Lower leg skin (tissue), 4 donors: ENCODE measurements around the gene TSPAN1. TPM values are rescaled to one million over a fixed set of nuclear protein-coding genes. Genes with fewer than 3 reads are reported as not detected.

Experiments
- DNase-seq, 2 donors: peaks; one replicate each; pipeline ENCODE4 v3.0.0-alpha.2; 2019; ENCODE audit warnings: low spot score in 2 of 2
- H3K4me3 ChIP-seq: fragments of 200-600 bp; sonication (generic); 2 replicates; pipeline ENCODE4 v1.5.1; 2017; ENCODE audit warnings: mild to moderate bottlenecking, low read depth; ENCODE audit not compliant: poor library complexity, severe bottlenecking
- CTCF ChIP-seq, 3 donors: fragments of 450-650 bp; IDR thresholded peaks; one replicate each; pipeline ENCODE4 v1.5.1; 2016; ENCODE audit warnings: antibody characterized with exemption in 3 of 3, mild to moderate bottlenecking in 3 of 3, moderate library complexity in 2 of 3
- POLR2A ChIP-seq, 2 donors: fragments of 450-650 bp; IDR thresholded peaks; one replicate each; pipeline ENCODE4 v1.6.1; 2016 to 2017; ENCODE audit warnings: antibody characterized with exemption in 2 of 2, mild to moderate bottlenecking in 1 of 2, moderate library complexity in 1 of 2
- WGBS, 2 donors: methylation state at CpG; one replicate each; pipeline ENCODE4 v1.1.5; 2018; 5-methylcytosine and 5-hydroxymethylcytosine counted together
- intact Hi-C: fragments of 100-400 bp; cut with DNase I; formaldehyde crosslinking; loops from one replicate; pipeline ENCODE4 v1.15.0; 2023; ENCODE audit warnings: low total_unique reads
- total RNA-seq, 4 donors: library from RNA; depleted of rRNA; stranded (reverse); fragments of >200 nt; gene quantifications; one replicate each; pipeline ENCODE4 v1.1.0, GENCODE V29; 2016

TSPAN1 gene
- total RNA-seq, 4 donors from 2014 or later = 2.9 to 10.9 (median 5.9) TPM

GRCh38 chr1:46153732-46154131, 21.2 kb upstream of the TSPAN1 start:
- no peak overlapping the region for H3K4me3 ChIP-seq
- no peak for TF ChIP-seq POLR2A (IDR thresholded peaks at IDR 0.05)
- no peak for TF ChIP-seq CTCF (IDR thresholded peaks at IDR 0.05)
- intact Hi-C loops = no loop called here
- 96 to 100% methylated on average over 1 of the region's 1 CpG for WGBS, 2 donors
- DNase-seq = no peak

- TF ChIP-seq POLR2A (IDR thresholded peaks at IDR 0.05) (no peak), CTCF (IDR thresholded peaks at IDR 0.05) (no peak)
- WGBS, 2 donors = 92% methylated on average over 1 of the region's 1 CpG
- no peak for DNase-seq
- H3K4me3 ChIP-seq = no peak overlapping the region
- intact Hi-C loops = no loop called here
Measured at GRCh38 chr1:46157916-46158311, 17.0 kb upstream of the TSPAN1 start.

- WGBS, 2 donors = 89 to 95% methylated on average over 13 of the region's 13 CpGs
- H3K4me3 ChIP-seq = no peak overlapping the region
- DNase-seq = no peak
- no peak for TF ChIP-seq CTCF (IDR thresholded peaks at IDR 0.05)
- no peak for TF ChIP-seq POLR2A (IDR thresholded peaks at IDR 0.05)
- intact Hi-C loops = no loop called here
Measured at GRCh38 chr1:46158312-46159281, 16.3 kb upstream of the TSPAN1 start.

GRCh38 chr1:46159516-46159915, 15.4 kb upstream of the TSPAN1 start:
- WGBS, 2 donors = 65 to 77% methylated on average over 3 of the region's 3 CpGs
- intact Hi-C loops = no loop called here
- TF ChIP-seq POLR2A (IDR thresholded peaks at IDR 0.05) (no peak), CTCF (IDR thresholded peaks at IDR 0.05) (no peak)
- DNase-seq = no peak
- H3K4me3 ChIP-seq = no peak overlapping the region

GRCh38 chr1:46160212-46160611, 14.7 kb upstream of the TSPAN1 start:
- 88 to 91% methylated on average over 1 of the region's 1 CpG for WGBS, 2 donors
- DNase-seq = no peak
- intact Hi-C loops = no loop called here
- no peak for TF ChIP-seq POLR2A (IDR thresholded peaks at IDR 0.05)
- TF ChIP-seq CTCF (IDR thresholded peaks at IDR 0.05) = no peak
- no peak overlapping the region for H3K4me3 ChIP-seq
